NK-92 treated with Interleukin-12 subunit alpha and Interleukin-12 subunit beta, amount 100 ng/mL, for 24 hours (cell line): ENCODE data around the gene TSPY1.
"Not testable (repeated sequence)": the region's sequence is repeated elsewhere in the genome, so short reads cannot be mapped to it uniquely, and the experiment has no call there.

Experiments used
- DNase-seq: peaks from one replicate; lab custom pipeline; 2025; lab: John Stamatoyannopoulos, UW

The TSPY1 gene, protein sequence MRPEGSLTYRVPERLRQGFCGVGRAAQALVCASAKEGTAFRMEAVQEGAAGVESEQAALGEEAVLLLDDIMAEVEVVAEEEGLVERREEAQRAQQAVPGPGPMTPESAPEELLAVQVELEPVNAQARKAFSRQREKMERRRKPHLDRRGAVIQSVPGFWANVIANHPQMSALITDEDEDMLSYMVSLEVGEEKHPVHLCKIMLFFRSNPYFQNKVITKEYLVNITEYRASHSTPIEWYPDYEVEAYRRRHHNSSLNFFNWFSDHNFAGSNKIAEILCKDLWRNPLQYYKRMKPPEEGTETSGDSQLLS

GRCh38 chrY:9466655-9467054, at the start of gene TSPY1:
Gene TSPY1 (plus strand): TSS chrY:9466955. CDS start chrY:9467001, 46 bp downstream.
- not testable (repeated sequence) for DNase-seq

- not testable (repeated sequence) for DNase-seq
Observed at GRCh38 chrY:9486967-9487366, 20.2 kb downstream of the TSPY1 start, which contains the start of gene TSPY9. Gene TSPY9 (plus strand): TSS chrY:9487267. CDS start chrY:9487313, 46 bp downstream.

- not testable (repeated sequence) for DNase-seq
Observed at GRCh38 chrY:9504396-9504795, 37.6 kb downstream of the TSPY1 start.

DNA sequence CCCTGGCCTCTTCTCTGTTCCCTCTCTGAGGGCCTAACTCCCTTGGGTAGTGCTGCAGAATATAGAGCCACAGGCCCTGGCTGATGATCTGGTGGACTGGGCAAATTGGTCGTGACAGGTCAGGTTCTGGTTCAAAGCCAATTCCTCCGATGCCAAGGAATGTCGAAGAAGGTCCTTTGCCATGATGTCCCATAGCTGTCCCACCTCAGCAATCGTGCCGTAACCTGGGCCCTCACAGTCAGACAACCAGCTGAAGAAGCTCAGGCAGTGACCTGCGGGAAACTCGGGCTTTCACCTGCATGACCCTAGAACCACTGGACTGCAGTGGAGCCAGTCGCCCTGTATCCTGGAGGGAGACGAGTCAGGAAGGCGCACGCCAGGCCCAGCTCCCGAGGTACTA, 49.5 kb downstream of the TSPY1 start:
- not testable (repeated sequence) for DNase-seq
